BLaER1 treated with 17β-estradiol and CSF1 and Interleukin-3, amounts not matched to agents 10 nM and 100 nM (cell line): ENCODE measurements around the gene GRIK1.

Experiments used
- H3K27ac ChIP-seq, 11 experiments: shearing (Covaris generic); formaldehyde crosslinking; 2 replicates each; pipeline ENCODE4 v1.8.1; 2022
- H3K27me3 ChIP-seq, 11 experiments: shearing (Covaris generic); formaldehyde crosslinking; 2 replicates each; pipeline ENCODE4 v1.8.1; 2022
- H3K36me3 ChIP-seq, 11 experiments: shearing (Covaris generic); formaldehyde crosslinking; 2 replicates each; pipeline ENCODE4 v1.8.1; 2022
- H3K4me1 ChIP-seq, 10 experiments: shearing (Covaris generic); formaldehyde crosslinking; 2 replicates each; pipeline ENCODE4 v1.8.1; 2022
- H3K4me2 ChIP-seq, 11 experiments: shearing (Covaris generic); formaldehyde crosslinking; 2 replicates each; pipeline ENCODE4 v1.8.1; 2022
- H3K4me3 ChIP-seq, 10 experiments: shearing (Covaris generic); formaldehyde crosslinking; 2 replicates each; pipeline ENCODE4 v1.8.1; 2022
- H3K9ac ChIP-seq, 11 experiments: shearing (Covaris generic); formaldehyde crosslinking; 2 replicates each; pipeline ENCODE4 v1.8.1; 2022
- H3K9me3 ChIP-seq, 11 experiments: shearing (Covaris generic); formaldehyde crosslinking; replicated peaks in 1 of 11; 2 replicates each; pipeline ENCODE4 v1.8.1; 2022
- H4K20me1 ChIP-seq, 11 experiments: shearing (Covaris generic); formaldehyde crosslinking; 2 replicates each; pipeline ENCODE4 v1.8.1; 2022
- Cebpa-rat ChIP-seq, 11 experiments: shearing (Covaris generic); IDR thresholded peaks; 2 replicates each; pipeline ENCODE4 v1.8.1; 2022

GRIK1 gene

GRCh38 chr21:29639366-29640079, 300.3 kb downstream of the GRIK1 start:
- peaks cover 0 to 10% (median 0%) of the 10 kb centered on the region in 11 experiments; a peak in 1 of 22 replicates for H3K36me3 ChIP-seq
- peak overlapping the region; percentile 5 to 80 (median 33); a peak in 17 of 22 replicates for H3K4me2 ChIP-seq
- peaks cover 0 to 18% (median 10%) of the 10 kb centered on the region in 11 experiments; a peak in 11 of 22 replicates for H3K9me3 ChIP-seq
- no peak overlapping the region; a peak in 1 of 20 replicates for H3K4me3 ChIP-seq
- peaks cover 0 to 42% (median 17%) of the 10 kb centered on the region in 10 experiments; a peak in 16 of 20 replicates for H3K4me1 ChIP-seq
- H3K27ac ChIP-seq: peak overlapping the region in 8 of 11 experiments; percentile 4 to 64 (median 38); a peak in 10 of 22 replicates
- H3K9ac ChIP-seq: peak overlapping the region in 3 of 11 experiments; percentile 11 to 42 (median 36); a peak in 4 of 22 replicates
- no peaks in the 10 kb centered on the region for H4K20me1 ChIP-seq
- no peaks in the 10 kb centered on the region for H3K27me3 ChIP-seq
- TF ChIP-seq Cebpa-rat (IDR thresholded peaks at IDR 0.05): no peak

- no peak overlapping the region for H3K9ac ChIP-seq
- TF ChIP-seq Cebpa-rat (IDR thresholded peaks at IDR 0.05): no peak
- no peak overlapping the region; a peak in 1 of 20 replicates for H3K4me3 ChIP-seq
- H3K9me3 ChIP-seq: peaks cover 0 to 18% (median 10%) of the 10 kb centered on the region in 11 experiments; a peak in 11 of 22 replicates
- H3K4me1 ChIP-seq: peaks cover 0 to 42% (median 17%) of the 10 kb centered on the region in 10 experiments; a peak in 16 of 20 replicates
- peaks cover 0 to 10% (median 0%) of the 10 kb centered on the region in 11 experiments; a peak in 1 of 22 replicates for H3K36me3 ChIP-seq
- no peaks in the 10 kb centered on the region for H4K20me1 ChIP-seq
- peak overlapping the region in 5 of 11 experiments; percentile 4 to 64 (median 59); a peak in 6 of 22 replicates for H3K27ac ChIP-seq
- no peaks in the 10 kb centered on the region for H3K27me3 ChIP-seq
- peak overlapping the region in 5 of 11 experiments; percentile 65 to 80 (median 76); a peak in 10 of 22 replicates for H3K4me2 ChIP-seq
Observed at GRCh38 chr21:29638761-29639327, 301.0 kb downstream of the GRIK1 start.

DNA sequence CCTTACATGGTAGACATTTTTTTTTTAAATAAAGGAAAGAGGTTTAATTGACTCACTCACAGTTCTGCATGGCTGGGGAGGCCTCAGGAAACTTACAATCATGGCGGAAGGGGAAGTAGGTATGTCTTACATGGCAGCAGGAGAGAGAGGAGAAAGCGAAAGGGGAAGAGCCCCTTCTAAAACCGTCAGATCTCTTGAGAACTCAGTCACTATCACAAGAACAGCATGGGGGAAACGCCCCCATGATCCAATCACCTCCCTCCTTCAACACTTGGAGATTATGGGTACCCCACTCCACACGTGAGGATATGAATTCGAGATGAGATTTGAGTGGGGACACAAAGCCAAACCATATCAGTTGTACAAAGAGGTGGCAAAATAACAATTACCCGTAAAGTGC, 301.7 kb downstream of the GRIK1 start:
- H3K9ac ChIP-seq: no peak overlapping the region
- no peak overlapping the region for H3K4me3 ChIP-seq
- H3K9me3 ChIP-seq: peaks cover 0 to 18% (median 10%) of the 10 kb centered on the region in 11 experiments; a peak in 11 of 22 replicates
- H3K4me1 ChIP-seq: peaks cover 0 to 42% (median 17%) of the 10 kb centered on the region in 10 experiments; a peak in 16 of 20 replicates
- no peaks in the 10 kb centered on the region for H4K20me1 ChIP-seq
- H3K27ac ChIP-seq: peak overlapping the region in 4 of 11 experiments; percentile 16 to 64 (median 28); a peak in 6 of 22 replicates
- H3K4me2 ChIP-seq: peak overlapping the region in 3 of 11 experiments; percentile 23 to 77 (median 36); a peak in 3 of 22 replicates
- H3K27me3 ChIP-seq: no peaks in the 10 kb centered on the region
- H3K36me3 ChIP-seq: peaks cover 0 to 10% (median 0%) of the 10 kb centered on the region in 11 experiments; a peak in 1 of 22 replicates
- TF ChIP-seq Cebpa-rat (IDR thresholded peaks at IDR 0.05): no peak

DNA sequence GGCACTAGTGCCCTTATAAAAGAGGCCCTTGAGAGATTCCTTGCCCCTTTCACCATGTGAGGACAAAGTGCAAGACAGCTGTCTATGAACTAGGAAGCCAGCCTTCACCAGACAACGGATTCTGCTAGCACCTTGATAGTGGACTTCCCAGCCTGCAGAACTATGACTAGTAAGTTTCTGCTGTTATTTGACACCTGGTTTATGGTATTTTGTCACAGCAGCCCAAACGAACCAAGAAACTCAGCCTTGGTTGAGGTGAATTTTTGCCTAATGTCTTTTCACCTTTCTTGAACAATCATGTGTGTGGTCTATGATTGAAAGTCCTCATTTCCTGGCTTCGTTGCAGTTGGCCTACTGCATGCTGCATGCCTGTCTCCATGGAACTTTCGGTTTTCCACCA, 302.2 kb downstream of the GRIK1 start:
- Histone ChIP-seq H3K27ac (no peak overlapping the region), H3K9me3 (peaks cover 0 to 18% (median 10%) of the 10 kb centered on the region in 11 experiments; a peak in 11 of 22 replicates), H3K4me1 (peaks cover 0 to 42% (median 17%) of the 10 kb centered on the region in 10 experiments; a peak in 16 of 20 replicates), H4K20me1 (no peaks in the 10 kb centered on the region), H3K9ac (no peak overlapping the region), H3K36me3 (peaks cover 0 to 10% (median 0%) of the 10 kb centered on the region in 11 experiments; a peak in 1 of 22 replicates), H3K27me3 (no peaks in the 10 kb centered on the region), H3K4me2 (no peak overlapping the region), H3K4me3 (no peak overlapping the region)
- no peak for TF ChIP-seq Cebpa-rat (IDR thresholded peaks at IDR 0.05)

DNA sequence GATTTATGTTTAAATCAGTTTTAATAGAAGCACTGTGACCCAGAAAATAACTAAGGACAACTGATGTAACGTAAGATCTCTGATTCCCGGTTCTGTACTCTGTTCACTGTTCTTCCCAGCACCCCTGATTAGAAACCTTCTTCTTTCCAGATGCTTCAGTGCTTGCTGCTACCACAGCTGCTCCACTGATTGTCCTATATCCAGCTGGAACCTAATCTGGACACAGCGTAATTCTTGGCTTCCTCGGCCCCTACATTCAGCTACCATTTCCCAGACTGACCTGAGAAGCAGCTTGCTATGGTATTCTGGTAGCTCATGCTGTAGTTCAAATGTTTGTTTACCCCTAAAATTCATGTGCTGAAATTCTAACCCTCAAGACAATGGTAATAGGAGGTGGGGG, 302.7 kb downstream of the GRIK1 start:
- Histone ChIP-seq H3K27ac (no peak overlapping the region), H3K4me2 (no peak overlapping the region), H4K20me1 (no peaks in the 10 kb centered on the region), H3K9ac (no peak overlapping the region), H3K4me1 (peaks cover 0 to 42% (median 17%) of the 10 kb centered on the region in 10 experiments; a peak in 16 of 20 replicates), H3K4me3 (no peak overlapping the region), H3K9me3 (peaks cover 0 to 18% (median 10%) of the 10 kb centered on the region in 11 experiments; a peak in 11 of 22 replicates), H3K27me3 (no peaks in the 10 kb centered on the region), H3K36me3 (peaks cover 0 to 10% (median 0%) of the 10 kb centered on the region in 11 experiments; a peak in 1 of 22 replicates)
- no peak for TF ChIP-seq Cebpa-rat (IDR thresholded peaks at IDR 0.05)

- no peak overlapping the region for H3K9ac ChIP-seq
- no peaks in the 10 kb centered on the region for H3K27me3 ChIP-seq
- H3K4me3 ChIP-seq: no peak overlapping the region
- H3K36me3 ChIP-seq: peaks cover 0 to 10% (median 0%) of the 10 kb centered on the region in 11 experiments; a peak in 1 of 22 replicates
- H4K20me1 ChIP-seq: no peaks in the 10 kb centered on the region
- H3K27ac ChIP-seq: no peak overlapping the region
- H3K4me2 ChIP-seq: no peak overlapping the region
- peaks cover 0 to 18% (median 10%) of the 10 kb centered on the region in 11 experiments; a peak in 11 of 22 replicates for H3K9me3 ChIP-seq
- H3K4me1 ChIP-seq: peaks cover 0 to 26% (median 5%) of the 10 kb centered on the region in 10 experiments; a peak in 13 of 20 replicates
- no peak for TF ChIP-seq Cebpa-rat (IDR thresholded peaks at IDR 0.05)
Observed at GRCh38 chr21:29634418-29634817, 305.4 kb downstream of the GRIK1 start.

DNA sequence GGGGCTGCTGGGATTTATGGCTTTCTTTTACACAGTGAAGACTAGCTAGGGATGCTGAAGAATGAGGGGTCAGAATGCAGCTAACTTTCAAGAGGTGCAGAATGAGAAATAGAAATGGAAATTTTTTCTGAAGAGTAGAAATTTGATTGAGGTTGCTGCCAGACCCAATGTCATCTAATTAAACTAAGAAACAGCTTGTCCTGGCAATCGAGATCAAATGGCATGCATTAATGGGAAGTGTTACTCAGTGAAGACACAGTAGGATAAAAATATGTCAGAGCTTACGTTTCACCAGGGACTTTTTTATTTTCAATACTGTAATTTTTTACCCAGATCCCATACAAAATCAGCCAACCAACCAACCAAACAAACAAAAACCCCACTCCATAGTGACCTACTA, 306.0 kb downstream of the GRIK1 start:
- H3K4me3 ChIP-seq: no peak overlapping the region
- H3K27me3 ChIP-seq: no peaks in the 10 kb centered on the region
- peaks cover 0 to 18% (median 10%) of the 10 kb centered on the region in 11 experiments; a peak in 11 of 22 replicates for H3K9me3 ChIP-seq
- no peak overlapping the region for H3K9ac ChIP-seq
- no peak overlapping the region for H3K4me2 ChIP-seq
- TF ChIP-seq Cebpa-rat (IDR thresholded peaks at IDR 0.05): no peak
- H3K36me3 ChIP-seq: peaks cover 0 to 10% (median 0%) of the 10 kb centered on the region in 11 experiments; a peak in 1 of 22 replicates
- H3K27ac ChIP-seq: no peak overlapping the region
- H4K20me1 ChIP-seq: no peaks in the 10 kb centered on the region
- H3K4me1 ChIP-seq: peaks cover 0 to 19% (median 0%) of the 10 kb centered on the region in 10 experiments; a peak in 7 of 20 replicates

DNA sequence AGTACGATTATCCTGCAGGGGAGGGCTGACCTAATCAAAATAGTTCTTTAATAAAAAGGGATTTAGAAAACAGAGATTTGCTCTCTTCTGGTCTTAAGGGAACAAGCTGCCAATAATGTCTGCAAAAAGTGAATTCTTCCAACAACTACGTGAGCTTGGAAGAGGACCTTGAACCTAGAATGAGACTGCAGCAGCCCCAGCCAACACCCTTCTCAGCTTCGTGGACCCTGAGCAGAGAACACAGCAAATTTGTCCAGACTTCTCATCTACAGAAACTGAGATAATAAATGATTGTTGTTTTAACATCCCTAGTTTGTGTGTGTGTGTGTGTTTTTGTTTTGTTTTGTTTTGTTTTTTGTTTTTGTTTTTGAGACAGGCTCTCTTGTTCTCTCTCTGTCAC, 309.4 kb downstream of the GRIK1 start:
- H3K36me3 ChIP-seq: no peaks in the 10 kb centered on the region
- H4K20me1 ChIP-seq: no peaks in the 10 kb centered on the region
- no peak overlapping the region for H3K4me3 ChIP-seq
- no peak overlapping the region for H3K9ac ChIP-seq
- TF ChIP-seq Cebpa-rat (IDR thresholded peaks at IDR 0.05): no peak
- no peak overlapping the region for H3K27ac ChIP-seq
- no peak overlapping the region for H3K4me2 ChIP-seq
- 0 out of 20 replicates have a peak, but pooled peaks cover 0 to under 1% (median 0%) of the 10 kb centered on the region in 10 experiments for H3K4me1 ChIP-seq
- H3K9me3 ChIP-seq: no peaks in the 10 kb centered on the region
- no peaks in the 10 kb centered on the region for H3K27me3 ChIP-seq

DNA sequence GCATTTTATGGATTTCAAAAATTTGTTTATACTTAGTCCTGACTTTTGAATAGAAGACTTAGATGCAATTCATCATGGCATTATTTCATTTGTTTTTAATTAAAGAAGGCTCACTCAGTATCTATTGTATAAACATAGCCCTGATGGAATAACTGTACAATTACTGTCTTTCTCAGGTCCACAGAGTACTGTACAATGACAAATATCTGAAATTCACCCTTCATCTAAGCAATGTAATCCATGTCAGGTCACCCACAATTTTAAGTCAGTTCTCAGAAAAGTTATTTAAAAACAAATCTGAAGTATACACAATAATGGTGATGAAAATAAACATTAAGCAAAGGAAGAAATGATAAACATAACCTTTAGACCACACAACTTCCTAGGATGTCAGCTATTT, 311.9 kb downstream of the GRIK1 start:
- no peaks in the 10 kb centered on the region for H3K9me3 ChIP-seq
- H3K9ac ChIP-seq: no peak overlapping the region
- H3K27ac ChIP-seq: no peak overlapping the region
- H3K4me1 ChIP-seq: no peaks in the 10 kb centered on the region
- H3K36me3 ChIP-seq: no peaks in the 10 kb centered on the region
- no peak for TF ChIP-seq Cebpa-rat (IDR thresholded peaks at IDR 0.05)
- no peak overlapping the region for H3K4me2 ChIP-seq
- no peaks in the 10 kb centered on the region for H3K27me3 ChIP-seq
- no peaks in the 10 kb centered on the region for H4K20me1 ChIP-seq
- no peak overlapping the region for H3K4me3 ChIP-seq
